Prostate gland (tissue), 2 donors: Measurements from ENCODE around the gene ADM.

Experiments used
- CTCF ChIP-seq, 4 experiments: fragments of 200-600 bp in 2 of 4; fragments of 450-650 bp in 2 of 4; sonication (generic) in 2 of 4; IDR thresholded peaks; 1 replicate in 3 of 4; 2 replicates in 1 of 4; pipeline ENCODE4 v1.5.1; 2016 to 2019; ENCODE audit warnings: antibody characterized with exemption in 4 of 4, mild to moderate bottlenecking in 2 of 4, moderate library complexity in 2 of 4
- POLR2A ChIP-seq: fragments of 450-650 bp; IDR thresholded peaks from one replicate; pipeline ENCODE4 v1.6.1; 2016; ENCODE audit warnings: antibody characterized with exemption, mild to moderate bottlenecking

- no peak for TF ChIP-seq CTCF (IDR thresholded peaks at IDR 0.05)
- no peak for TF ChIP-seq POLR2A
Measured at GRCh38 chr11:10317776-10318526, 13.1 kb downstream of the ADM start.
